WTC11 (cell line): ENCODE measurements around the gene HECW1. TPM values are rescaled to one million over a fixed set of nuclear protein-coding genes. Genes with fewer than 3 reads are reported as not detected.

ENCODE experiments used
- ATAC-seq: fragments of 200-7000 bp; cut with Tn5 transposase; 2 replicates; pipeline ENCODE4 v1.10.0; 2021; ENCODE audit warnings: mild to moderate bottlenecking, moderate library complexity
- CTCF ChIA-PET: fragments of 300-600 bp; sonication (Branson Sonifier 250); formaldehyde crosslinking; loops from one replicate; lab custom pipeline; 2021; ENCODE audit warnings: antibody characterized with exemption; lab: Charles Lee
- POLR2A ChIA-PET: fragments of 350-600 bp; sonication (Branson Sonifier 250); formaldehyde crosslinking; loops from one replicate; lab custom pipeline; 2021; ENCODE audit warnings: antibody characterized with exemption; lab: Charles Lee
- DNase-seq: peaks from one replicate; pipeline ENCODE4 v3.0.0; 2021; ENCODE audit warnings: low spot score
- H3K27ac Mint-ChIP-seq: 2 replicates; pipeline ENCODE4 v1.8.0; 2021; ENCODE audit warnings: mixed read lengths
- H3K27me3 Mint-ChIP-seq: 2 replicates; pipeline ENCODE4 v1.8.0; 2021; ENCODE audit warnings: low read depth, mild to moderate bottlenecking, moderate library complexity, mixed read lengths
- H3K36me3 Mint-ChIP-seq: 2 replicates; pipeline ENCODE4 v1.8.0; 2021; ENCODE audit warnings: mixed read lengths
- H3K4me1 Mint-ChIP-seq: 2 replicates; pipeline ENCODE4 v1.8.0; 2022; ENCODE audit warnings: mixed read lengths
- H3K4me3 Mint-ChIP-seq: 2 replicates; pipeline ENCODE4 v1.8.0; 2021; ENCODE audit warnings: mild to moderate bottlenecking, moderate library complexity, mixed read lengths
- H3K9me3 Mint-ChIP-seq: 2 replicates; pipeline ENCODE4 v1.8.0; 2021; ENCODE audit warnings: mixed read lengths
- AR ChIP-seq: fragments of 250-450 bp; sonication (Bioruptor Pico); IDR thresholded peaks from 2 replicates; pipeline ENCODE4 v1.9.0; 2021; ENCODE audit warnings: mild to moderate bottlenecking
- CREB1 ChIP-seq: sonication (generic); formaldehyde crosslinking; IDR thresholded peaks from 2 replicates; pipeline ENCODE4 v1.8.0; 2023; ENCODE audit warnings: mild to moderate bottlenecking, missing genetic modification reagents
- ESRRA ChIP-seq: sonication (generic); formaldehyde crosslinking; IDR thresholded peaks from 2 replicates; pipeline ENCODE4 v1.8.1; 2022; ENCODE audit warnings: mild to moderate bottlenecking, missing genetic modification reagents, borderline replicate concordance
- ETV6 ChIP-seq: sonication (generic); formaldehyde crosslinking; IDR thresholded peaks from 2 replicates; pipeline ENCODE4 v1.8.1; 2022; ENCODE audit warnings: mild to moderate bottlenecking, missing genetic modification reagents
- GABPB1 ChIP-seq: sonication (generic); formaldehyde crosslinking; IDR thresholded peaks from 2 replicates; pipeline ENCODE4 v1.8.1; 2023; ENCODE audit warnings: mild to moderate bottlenecking, missing genetic modification reagents
- GRHL2 ChIP-seq: fragments of 250-450 bp; sonication (Bioruptor Pico); IDR thresholded peaks from 2 replicates; pipeline ENCODE4 v1.8.0; 2022; ENCODE audit warnings: mild to moderate bottlenecking, moderate library complexity; ENCODE audit not compliant: insufficient replicate concordance, severe bottlenecking
- MLX ChIP-seq: sonication (generic); formaldehyde crosslinking; IDR thresholded peaks from 2 replicates; pipeline ENCODE4 v1.8.1; 2023; ENCODE audit warnings: mild to moderate bottlenecking, missing genetic modification reagents, moderate library complexity
- NFYB ChIP-seq: sonication (generic); formaldehyde crosslinking; conservative IDR thresholded peaks from 2 replicates; pipeline ENCODE4 v1.8.0; 2022; ENCODE audit warnings: low read depth, missing genetic modification reagents
- OVOL2 ChIP-seq: fragments of 250-450 bp; sonication (Bioruptor Pico); IDR thresholded peaks from 2 replicates; pipeline ENCODE4 v1.9.0; 2021; ENCODE audit warnings: mild to moderate bottlenecking, borderline replicate concordance
- RELA ChIP-seq: sonication (generic); formaldehyde crosslinking; IDR thresholded peaks from 2 replicates; pipeline ENCODE4 v1.8.1; 2022; ENCODE audit warnings: missing genetic modification reagents, mild to moderate bottlenecking, borderline replicate concordance
- TEAD4 ChIP-seq: sonication (generic); formaldehyde crosslinking; IDR thresholded peaks from 2 replicates; pipeline ENCODE4 v1.8.0; 2022; ENCODE audit warnings: mild to moderate bottlenecking, missing genetic modification reagents
- ZNF281 ChIP-seq: sonication (generic); formaldehyde crosslinking; IDR thresholded peaks from 2 replicates; pipeline ENCODE4 v1.8.0; 2023; ENCODE audit warnings: mild to moderate bottlenecking, missing genetic modification reagents
- ZNF396 ChIP-seq: fragments of 250-450 bp; sonication (Bioruptor Pico); IDR thresholded peaks from 2 replicates; pipeline ENCODE4 v1.8.0; 2021; ENCODE audit warnings: mild to moderate bottlenecking, moderate library complexity, borderline replicate concordance
- total RNA-seq: library from RNA; stranded (reverse); gene quantifications from 3 replicates; pipeline ENCODE4 v1.2.3, GENCODE V29; 2021
- TF ChIP-seq, protein P1 (sequence below): fragments of 250-450 bp; sonication (Bioruptor Pico); IDR thresholded peaks from 2 replicates; pipeline ENCODE4 v1.9.0; 2021; ENCODE audit warnings: mild to moderate bottlenecking, borderline replicate concordance
- TF ChIP-seq, protein P2 (sequence below): sonication (generic); formaldehyde crosslinking; IDR thresholded peaks from 2 replicates; pipeline ENCODE4 v1.8.0; 2022; ENCODE audit warnings: mild to moderate bottlenecking, missing genetic modification reagents

HECW1 gene
- total RNA-seq, 1 experiment from 2014 or later = 6.1 TPM

DNA sequence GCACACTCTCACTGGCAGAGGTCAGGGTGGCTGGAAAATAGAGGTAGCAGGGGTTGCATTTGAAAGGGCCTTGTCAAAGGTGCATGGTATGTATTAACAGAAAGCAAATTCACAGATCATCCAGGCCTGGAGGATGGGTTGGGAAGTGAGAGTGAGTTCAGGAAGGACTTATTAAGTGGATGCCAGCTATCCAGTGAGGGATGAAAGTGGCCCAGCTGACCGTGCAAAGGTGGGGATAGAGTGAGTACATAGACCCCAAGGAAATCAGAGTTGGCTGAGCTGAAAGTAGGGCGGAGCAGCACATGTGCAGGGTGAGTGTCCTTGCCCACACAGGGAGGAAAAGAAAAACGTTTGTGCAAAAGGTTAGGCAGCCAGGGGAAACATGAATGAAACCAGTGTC lies 58.1 kb downstream of the HECW1 start (continued):
- TF ChIP-seq RELA (CRISPR knock-in tag) (no peak), OVOL2 (CRISPR knock-in tag) (no peak), GABPB1 (no peak)

- TF ChIP-seq AR (CRISPR knock-in tag) = no peak
- TF ChIP-seq, protein P1, sequence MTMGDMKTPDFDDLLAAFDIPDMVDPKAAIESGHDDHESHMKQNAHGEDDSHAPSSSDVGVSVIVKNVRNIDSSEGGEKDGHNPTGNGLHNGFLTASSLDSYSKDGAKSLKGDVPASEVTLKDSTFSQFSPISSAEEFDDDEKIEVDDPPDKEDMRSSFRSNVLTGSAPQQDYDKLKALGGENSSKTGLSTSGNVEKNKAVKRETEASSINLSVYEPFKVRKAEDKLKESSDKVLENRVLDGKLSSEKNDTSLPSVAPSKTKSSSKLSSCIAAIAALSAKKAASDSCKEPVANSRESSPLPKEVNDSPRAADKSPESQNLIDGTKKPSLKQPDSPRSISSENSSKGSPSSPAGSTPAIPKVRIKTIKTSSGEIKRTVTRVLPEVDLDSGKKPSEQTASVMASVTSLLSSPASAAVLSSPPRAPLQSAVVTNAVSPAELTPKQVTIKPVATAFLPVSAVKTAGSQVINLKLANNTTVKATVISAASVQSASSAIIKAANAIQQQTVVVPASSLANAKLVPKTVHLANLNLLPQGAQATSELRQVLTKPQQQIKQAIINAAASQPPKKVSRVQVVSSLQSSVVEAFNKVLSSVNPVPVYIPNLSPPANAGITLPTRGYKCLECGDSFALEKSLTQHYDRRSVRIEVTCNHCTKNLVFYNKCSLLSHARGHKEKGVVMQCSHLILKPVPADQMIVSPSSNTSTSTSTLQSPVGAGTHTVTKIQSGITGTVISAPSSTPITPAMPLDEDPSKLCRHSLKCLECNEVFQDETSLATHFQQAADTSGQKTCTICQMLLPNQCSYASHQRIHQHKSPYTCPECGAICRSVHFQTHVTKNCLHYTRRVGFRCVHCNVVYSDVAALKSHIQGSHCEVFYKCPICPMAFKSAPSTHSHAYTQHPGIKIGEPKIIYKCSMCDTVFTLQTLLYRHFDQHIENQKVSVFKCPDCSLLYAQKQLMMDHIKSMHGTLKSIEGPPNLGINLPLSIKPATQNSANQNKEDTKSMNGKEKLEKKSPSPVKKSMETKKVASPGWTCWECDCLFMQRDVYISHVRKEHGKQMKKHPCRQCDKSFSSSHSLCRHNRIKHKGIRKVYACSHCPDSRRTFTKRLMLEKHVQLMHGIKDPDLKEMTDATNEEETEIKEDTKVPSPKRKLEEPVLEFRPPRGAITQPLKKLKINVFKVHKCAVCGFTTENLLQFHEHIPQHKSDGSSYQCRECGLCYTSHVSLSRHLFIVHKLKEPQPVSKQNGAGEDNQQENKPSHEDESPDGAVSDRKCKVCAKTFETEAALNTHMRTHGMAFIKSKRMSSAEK (CRISPR knock-in tag) = no peak
- TF ChIP-seq ZNF281 = no peak
- no peak for TF ChIP-seq NFYB
- TF ChIP-seq, protein P2, sequence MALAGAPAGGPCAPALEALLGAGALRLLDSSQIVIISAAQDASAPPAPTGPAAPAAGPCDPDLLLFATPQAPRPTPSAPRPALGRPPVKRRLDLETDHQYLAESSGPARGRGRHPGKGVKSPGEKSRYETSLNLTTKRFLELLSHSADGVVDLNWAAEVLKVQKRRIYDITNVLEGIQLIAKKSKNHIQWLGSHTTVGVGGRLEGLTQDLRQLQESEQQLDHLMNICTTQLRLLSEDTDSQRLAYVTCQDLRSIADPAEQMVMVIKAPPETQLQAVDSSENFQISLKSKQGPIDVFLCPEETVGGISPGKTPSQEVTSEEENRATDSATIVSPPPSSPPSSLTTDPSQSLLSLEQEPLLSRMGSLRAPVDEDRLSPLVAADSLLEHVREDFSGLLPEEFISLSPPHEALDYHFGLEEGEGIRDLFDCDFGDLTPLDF (CRISPR knock-in tag) = no peak
- TF ChIP-seq, all 79 proteins: peak for 0
- Mint-ChIP-seq H3K36me3 (no peaks in the 10 kb centered on the region), H3K27ac (no peak overlapping the region), H3K4me1 (peaks cover 24% of the 10 kb centered on the region), H3K4me3 (no peak overlapping the region), H3K9me3 (peaks cover 2% of the 10 kb centered on the region), H3K27me3 (no peaks in the 10 kb centered on the region; the same call in 1 of the 2 replicates)
- ChIA-PET CTCF (interaction anchor here (0.9 kb wide), 1 partner anchor 10 kb away, joined by 4 read pairs; no protein-coding TSS in a partner anchor), POLR2A (no interaction called here)
- DNase-seq = no peak
- ATAC-seq = no peak
These were observed 63.2 kb downstream of the HECW1 start for GRCh38 chr7:43175570-43176200.

GRCh38 chr7:43179393-43179792 lies 66.9 kb downstream of the HECW1 start:
- TF ChIP-seq GRHL2 (CRISPR knock-in tag) (no peak), MLX (no peak), ZNF396 (CRISPR knock-in tag) (no peak), ETV6 (CRISPR knock-in tag) (no peak), ESRRA (CRISPR knock-in tag) (no peak), CREB1 (CRISPR knock-in tag) (no peak), AR (CRISPR knock-in tag) (no peak), TEAD4 (no peak)
- TF ChIP-seq, protein P2 (CRISPR knock-in tag) = no peak
- CTCF ChIA-PET = no interaction called here
- Mint-ChIP-seq H3K4me3 (no peak overlapping the region), H3K4me1 (peaks cover 7% of the 10 kb centered on the region; the same call in 1 of the 2 replicates), H3K27ac (no peak overlapping the region), H3K27me3 (no peaks in the 10 kb centered on the region; the same call in 1 of the 2 replicates), H3K36me3 (no peaks in the 10 kb centered on the region; the same call in 1 of the 2 replicates), H3K9me3 (peaks cover 17% of the 10 kb centered on the region)
- DNase-seq (no peak), ATAC-seq (no peak)
- POLR2A ChIA-PET = no interaction called here
